Neural crest cell (in vitro differentiated cells): ENCODE results near the gene ZDHHC18. TPM values are rescaled to one million over a fixed set of nuclear protein-coding genes. Genes with fewer than 3 reads are reported as not detected.
A peak's percentile ranks its signal among the peaks of the same experiment; 100 is the strongest.

Experiments
- DNase-seq: peaks from one replicate; pipeline ENCODE4 v3.0.0; 2021; ENCODE audit warnings: low read depth, mixed read lengths, low spot score
- H3K27ac Mint-ChIP-seq: one replicate; pipeline ENCODE4 v1.8.0; 2021; ENCODE audit warnings: mild to moderate bottlenecking, mixed read lengths; ENCODE audit not compliant: unreplicated experiment
- H3K27me3 Mint-ChIP-seq: 2 replicates; pipeline ENCODE4 v1.8.0; 2021; ENCODE audit warnings: low read depth, mild to moderate bottlenecking, mixed read lengths
- H3K36me3 Mint-ChIP-seq: 2 replicates; pipeline ENCODE4 v1.8.0; 2021; ENCODE audit warnings: low read depth, mild to moderate bottlenecking, mixed read lengths
- H3K4me1 Mint-ChIP-seq: 2 replicates; pipeline ENCODE4 v1.8.0; 2021; ENCODE audit warnings: mixed read lengths
- H3K4me3 Mint-ChIP-seq: one replicate; pipeline ENCODE4 v1.8.0; 2021; ENCODE audit warnings: mild to moderate bottlenecking, mixed read lengths
- H3K9me3 Mint-ChIP-seq: 2 replicates; pipeline ENCODE4 v1.8.0; 2021; ENCODE audit warnings: mixed read lengths
- CTCF ChIP-seq: fragments of 200-600 bp; sonication (generic); conservative IDR thresholded peaks from 2 replicates; pipeline ENCODE4 v1.5.0; 2021; ENCODE audit warnings: antibody characterized with exemption, mild to moderate bottlenecking
- long read RNA-seq: library from polyadenylated mRNA; unstranded; transcript quantifications from one replicate; pipeline ENCODE4 v2.0.0, GENCODE V29; 2020
- total RNA-seq: library from RNA; stranded (reverse); gene quantifications from 2 replicates; pipeline ENCODE4 v1.2.1, GENCODE V29; 2021

ZDHHC18 gene
- total RNA-seq = 41.7 and 44.3 TPM in 2 replicates
- long read RNA-seq, partial matches to known transcripts = 0 of 10 reads
- long read RNA-seq, other reads (novel, unspliced or antisense) = 10 of 10 reads

DNA sequence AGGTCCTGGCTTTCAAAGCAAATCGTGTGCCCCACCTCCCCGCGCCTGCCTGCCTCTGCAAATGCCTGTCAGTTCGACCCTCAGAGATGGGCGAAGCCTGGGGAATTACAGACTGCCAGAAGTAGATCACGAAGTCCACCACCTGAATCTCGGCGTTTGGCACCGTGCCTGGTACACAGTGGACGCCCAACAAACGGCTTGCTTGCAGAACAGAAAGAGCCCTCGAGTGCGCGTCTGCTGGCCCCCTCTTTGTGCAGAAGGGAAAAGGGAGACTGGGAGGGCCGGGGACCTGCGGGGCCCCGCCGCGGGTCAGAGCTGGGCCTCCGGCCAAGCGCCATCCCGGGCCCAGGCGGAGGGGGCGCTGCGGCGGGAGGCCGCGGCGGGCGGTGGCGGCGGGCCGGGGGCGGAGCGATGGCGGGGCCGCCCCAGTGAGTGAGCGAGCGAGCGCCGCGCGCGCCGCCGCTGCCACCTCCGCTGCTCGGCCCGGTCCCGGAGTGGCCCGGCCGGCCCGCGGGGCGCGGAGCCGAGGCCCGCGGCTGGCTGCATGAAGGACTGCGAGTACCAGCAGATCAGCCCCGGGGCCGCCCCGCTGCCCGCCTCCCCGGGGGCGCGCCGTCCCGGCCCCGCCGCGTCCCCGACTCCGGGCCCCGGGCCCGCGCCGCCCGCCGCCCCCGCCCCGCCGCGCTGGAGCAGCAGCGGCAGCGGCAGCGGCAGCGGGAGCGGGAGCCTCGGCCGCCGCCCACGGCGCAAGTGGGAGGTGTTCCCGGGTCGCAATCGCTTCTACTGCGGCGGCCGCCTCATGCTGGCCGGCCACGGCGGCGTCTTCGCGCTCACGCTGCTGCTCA is at the start of gene ZDHHC18:
Gene ZDHHC18 (plus strand): TSS at position 428 of the 845 bp plus-strand sequence. CDS start 117 bp downstream, at position 545.
- TF ChIP-seq CTCF = peak; percentile 62
- Mint-ChIP-seq H3K4me3 (peak within 1 kb of the TSS; percentile 94), H3K27ac (peak within 1 kb of the TSS; percentile 97)

DNA sequence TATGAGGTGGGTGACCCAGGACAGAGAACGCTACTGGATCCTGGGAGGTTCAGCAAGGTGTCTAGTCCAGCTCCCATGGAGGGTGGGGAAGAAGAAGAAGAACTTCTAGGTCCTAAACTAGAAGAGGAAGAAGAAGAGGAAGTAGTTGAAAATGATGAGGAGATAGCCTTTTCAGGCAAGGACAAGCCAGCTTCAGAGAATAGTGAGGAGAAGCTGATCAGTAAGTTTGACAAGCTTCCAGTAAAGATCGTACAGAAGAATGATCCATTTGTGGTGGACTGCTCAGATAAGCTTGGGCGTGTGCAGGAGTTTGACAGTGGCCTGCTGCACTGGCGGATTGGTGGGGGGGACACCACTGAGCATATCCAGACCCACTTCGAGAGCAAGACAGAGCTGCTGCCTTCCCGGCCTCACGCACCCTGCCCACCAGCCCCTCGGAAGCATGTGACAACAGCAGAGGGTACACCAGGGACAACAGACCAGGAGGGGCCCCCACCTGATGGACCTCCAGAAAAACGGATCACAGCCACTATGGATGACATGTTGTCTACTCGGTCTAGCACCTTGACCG is 47.3 kb upstream of the ZDHHC18 start:
- no peak for TF ChIP-seq CTCF
- DNase-seq = no peak
- no peak overlapping the region for H3K27ac Mint-ChIP-seq
- H3K4me3 Mint-ChIP-seq = no peak overlapping the region
- no peaks in the 10 kb centered on the region for H3K9me3 Mint-ChIP-seq
- H3K36me3 Mint-ChIP-seq = peaks cover 51% of the 10 kb centered on the region
- H3K4me1 Mint-ChIP-seq = peaks cover 25% of the 10 kb centered on the region
- no peaks in the 10 kb centered on the region for H3K27me3 Mint-ChIP-seq

More for the DNA sequence above, at the start of gene ZDHHC18:
- Mint-ChIP-seq H3K36me3 (no peaks in the 10 kb centered on the region), H3K4me1 (peaks cover 30% of the 10 kb centered on the region), H3K27me3 (no peaks in the 10 kb centered on the region), H3K9me3 (no peaks in the 10 kb centered on the region)
- peak; percentile 67 for DNase-seq

DNA sequence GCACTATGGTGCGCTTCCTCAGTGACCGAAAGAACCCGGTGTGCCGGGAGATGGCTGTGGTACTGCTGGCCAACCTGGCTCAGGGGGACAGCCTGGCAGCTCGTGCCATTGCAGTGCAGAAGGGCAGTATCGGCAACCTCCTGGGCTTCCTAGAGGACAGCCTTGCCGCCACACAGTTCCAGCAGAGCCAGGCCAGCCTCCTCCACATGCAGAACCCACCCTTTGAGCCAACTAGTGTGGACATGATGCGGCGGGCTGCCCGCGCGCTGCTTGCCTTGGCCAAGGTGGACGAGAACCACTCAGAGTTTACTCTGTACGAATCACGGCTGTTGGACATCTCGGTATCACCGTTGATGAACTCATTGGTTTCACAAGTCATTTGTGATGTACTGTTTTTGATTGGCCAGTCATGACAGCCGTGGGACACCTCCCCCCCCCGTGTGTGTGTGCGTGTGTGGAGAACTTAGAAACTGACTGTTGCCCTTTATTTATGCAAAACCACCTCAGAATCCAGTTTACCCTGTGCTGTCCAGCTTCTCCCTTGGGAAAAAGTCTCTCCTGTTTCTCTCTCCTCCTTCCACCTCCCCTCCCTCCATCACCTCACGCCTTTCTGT is 46.0 kb upstream of the ZDHHC18 start:
- H3K27me3 Mint-ChIP-seq = no peaks in the 10 kb centered on the region
- no peak for DNase-seq
- H3K4me1 Mint-ChIP-seq = peaks cover 36% of the 10 kb centered on the region
- H3K9me3 Mint-ChIP-seq = no peaks in the 10 kb centered on the region
- peaks cover 39% of the 10 kb centered on the region for H3K36me3 Mint-ChIP-seq
- H3K27ac Mint-ChIP-seq = no peak overlapping the region
- no peak overlapping the region for H3K4me3 Mint-ChIP-seq
- no peak for TF ChIP-seq CTCF

DNA sequence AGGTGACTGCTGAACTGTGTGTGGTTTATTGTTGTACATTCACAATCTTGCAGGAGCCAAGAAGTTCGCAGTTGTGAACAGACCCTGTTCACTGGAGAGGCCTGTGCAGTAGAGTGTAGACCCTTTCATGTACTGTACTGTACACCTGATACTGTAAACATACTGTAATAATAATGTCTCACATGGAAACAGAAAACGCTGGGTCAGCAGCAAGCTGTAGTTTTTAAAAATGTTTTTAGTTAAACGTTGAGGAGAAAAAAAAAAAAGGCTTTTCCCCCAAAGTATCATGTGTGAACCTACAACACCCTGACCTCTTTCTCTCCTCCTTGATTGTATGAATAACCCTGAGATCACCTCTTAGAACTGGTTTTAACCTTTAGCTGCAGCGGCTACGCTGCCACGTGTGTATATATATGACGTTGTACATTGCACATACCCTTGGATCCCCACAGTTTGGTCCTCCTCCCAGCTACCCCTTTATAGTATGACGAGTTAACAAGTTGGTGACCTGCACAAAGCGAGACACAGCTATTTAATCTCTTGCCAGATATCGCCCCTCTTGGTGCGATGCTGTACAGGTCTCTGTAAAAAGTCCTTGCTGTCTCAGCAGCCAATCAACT is 45.2 kb upstream of the ZDHHC18 start:
- no peak for DNase-seq
- no peak for TF ChIP-seq CTCF
- peaks cover 3% of the 10 kb centered on the region for H3K27me3 Mint-ChIP-seq
- peaks cover 45% of the 10 kb centered on the region for H3K4me1 Mint-ChIP-seq
- H3K36me3 Mint-ChIP-seq = peaks cover 35% of the 10 kb centered on the region
- H3K27ac Mint-ChIP-seq = no peak overlapping the region
- H3K4me3 Mint-ChIP-seq = no peak overlapping the region
- H3K9me3 Mint-ChIP-seq = no peaks in the 10 kb centered on the region

DNA sequence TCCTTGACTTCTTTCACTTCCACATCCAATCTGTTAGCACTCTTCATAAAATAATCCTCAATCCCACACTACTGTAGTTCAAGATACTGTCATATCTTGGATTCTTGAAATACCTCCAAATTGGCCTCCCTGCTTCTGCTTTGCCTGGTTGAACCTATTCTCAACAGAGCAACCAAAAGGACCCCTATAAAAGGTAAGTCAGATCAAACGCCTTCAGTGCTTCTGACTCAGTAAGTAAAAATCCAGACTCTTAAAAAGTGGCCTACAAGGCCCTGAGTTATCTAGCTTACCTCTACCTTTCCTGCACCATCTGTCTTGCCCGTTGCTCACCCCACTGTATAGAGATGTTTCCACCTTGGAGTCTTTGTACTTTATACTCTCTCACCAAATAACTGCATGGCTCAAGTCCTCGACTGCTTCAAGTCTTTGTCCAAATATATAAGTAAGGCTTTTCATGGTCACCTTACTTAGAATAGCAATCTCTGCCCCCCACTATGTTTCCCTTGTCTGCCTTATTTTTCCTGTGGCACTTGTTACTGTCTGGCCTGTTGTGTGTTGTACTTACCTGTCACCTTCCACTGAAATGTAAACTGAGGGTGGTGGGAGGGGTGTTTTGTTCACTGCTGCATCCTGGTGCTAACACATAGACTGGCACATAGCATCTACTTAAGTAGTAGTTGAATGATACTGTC is 43.8 kb upstream of the ZDHHC18 start:
- no peak for TF ChIP-seq CTCF
- Mint-ChIP-seq H3K27me3 (peaks cover 12% of the 10 kb centered on the region), H3K9me3 (no peaks in the 10 kb centered on the region), H3K27ac (no peak overlapping the region), H3K4me1 (peaks cover 58% of the 10 kb centered on the region), H3K4me3 (peak overlapping the region; percentile 54), H3K36me3 (peaks cover 30% of the 10 kb centered on the region)
- DNase-seq = no peak
